Activated naive CD8-positive, alpha-beta T cell treated with anti-CD3 and anti-CD28 coated beads, Interleukin-2, amount 50 U/mL, for 16 hours (primary cell): ENCODE measurements around the gene CDK14.

ENCODE experiments used
- DNase-seq: peaks from one replicate; pipeline ENCODE4 v3.0.0-alpha.2; 2020; ENCODE audit warnings: low read depth, low spot score

Gene CDK14

DNA sequence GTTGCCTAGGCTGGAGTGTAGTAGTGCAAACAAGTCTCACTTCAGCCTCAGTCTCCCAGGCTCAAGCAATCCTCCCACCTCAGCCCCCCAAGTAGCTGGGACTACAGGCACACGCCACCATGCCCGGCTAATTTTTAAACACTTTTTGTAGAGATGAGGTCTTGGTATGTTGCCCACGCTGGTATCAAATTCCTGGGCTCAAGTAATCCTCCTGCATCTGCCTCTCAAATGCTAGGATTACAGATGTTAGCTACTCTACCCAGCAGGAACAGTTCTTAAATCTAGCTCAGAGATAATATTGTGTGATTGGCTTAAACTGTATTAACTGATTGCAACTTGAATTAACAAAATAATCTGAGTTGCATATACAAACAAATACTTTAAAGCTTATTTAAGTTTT is 82.9 kb downstream of the CDK14 start:
- no peak for DNase-seq

DNA sequence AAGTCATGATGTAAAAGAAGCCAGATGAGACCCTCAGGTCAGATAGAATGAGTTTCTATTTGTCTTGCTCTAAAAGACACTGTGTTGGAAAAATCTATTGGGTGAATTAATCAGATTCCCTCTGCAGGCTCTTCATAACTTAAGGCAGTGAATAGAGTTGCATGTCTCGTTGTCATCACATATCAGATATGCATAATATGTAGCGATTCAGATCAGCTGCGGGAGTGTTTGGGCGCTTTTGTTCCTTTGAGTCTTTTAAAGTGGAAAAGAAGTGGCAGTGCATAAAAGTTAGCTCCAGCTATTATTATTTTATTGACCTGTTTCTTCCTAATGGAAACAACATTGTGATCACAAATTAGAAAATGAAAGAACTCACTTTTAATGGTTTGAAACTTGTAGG is 84.4 kb downstream of the CDK14 start:
- DNase-seq, result no peak

- DNase-seq, result no peak
These were observed 85.4 kb downstream of the CDK14 start for GRCh38 chr7:90681336-90682022.

- no peak for DNase-seq
These were observed 90.0 kb downstream of the CDK14 start for GRCh38 chr7:90686146-90686545.

DNA sequence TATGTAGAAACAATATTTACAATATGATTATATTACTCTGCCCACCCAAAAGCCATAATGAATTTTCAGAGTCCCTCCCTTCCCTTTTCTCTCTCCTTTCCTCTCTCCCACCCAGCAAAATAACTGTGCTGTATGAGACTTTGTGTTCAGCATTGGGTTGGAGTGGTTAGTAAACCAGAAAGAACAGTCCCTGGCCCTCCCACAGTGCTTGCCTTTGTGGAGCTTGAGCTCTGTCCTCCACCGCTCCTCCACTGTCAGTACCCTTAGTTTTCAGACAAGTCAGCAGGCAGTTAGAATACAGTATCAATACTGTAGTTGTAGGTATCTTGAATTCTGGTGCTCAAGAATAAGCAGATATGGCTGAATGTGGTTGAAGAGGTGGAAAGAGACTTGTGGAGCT is 92.7 kb downstream of the CDK14 start:
- no peak for DNase-seq

DNA sequence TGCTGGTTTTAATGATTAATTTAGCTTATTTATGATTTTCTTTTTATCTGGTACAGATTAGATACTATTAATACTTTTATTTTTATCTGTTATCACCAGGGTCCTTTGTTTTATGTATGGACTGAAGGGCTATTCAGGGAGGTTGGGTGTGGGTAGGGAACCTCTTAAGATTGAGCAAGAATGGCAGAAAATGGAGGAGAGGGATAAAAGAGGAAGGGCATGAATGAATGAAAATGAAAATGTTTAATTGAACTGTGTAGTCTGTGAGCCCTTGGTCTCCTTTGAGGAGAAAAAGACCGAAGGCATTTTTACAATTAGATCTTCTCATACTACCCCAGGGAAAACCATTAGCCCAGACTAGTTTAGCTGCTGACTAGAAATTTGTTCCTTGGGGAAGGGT is 93.1 kb downstream of the CDK14 start:
- no peak for DNase-seq

DNA sequence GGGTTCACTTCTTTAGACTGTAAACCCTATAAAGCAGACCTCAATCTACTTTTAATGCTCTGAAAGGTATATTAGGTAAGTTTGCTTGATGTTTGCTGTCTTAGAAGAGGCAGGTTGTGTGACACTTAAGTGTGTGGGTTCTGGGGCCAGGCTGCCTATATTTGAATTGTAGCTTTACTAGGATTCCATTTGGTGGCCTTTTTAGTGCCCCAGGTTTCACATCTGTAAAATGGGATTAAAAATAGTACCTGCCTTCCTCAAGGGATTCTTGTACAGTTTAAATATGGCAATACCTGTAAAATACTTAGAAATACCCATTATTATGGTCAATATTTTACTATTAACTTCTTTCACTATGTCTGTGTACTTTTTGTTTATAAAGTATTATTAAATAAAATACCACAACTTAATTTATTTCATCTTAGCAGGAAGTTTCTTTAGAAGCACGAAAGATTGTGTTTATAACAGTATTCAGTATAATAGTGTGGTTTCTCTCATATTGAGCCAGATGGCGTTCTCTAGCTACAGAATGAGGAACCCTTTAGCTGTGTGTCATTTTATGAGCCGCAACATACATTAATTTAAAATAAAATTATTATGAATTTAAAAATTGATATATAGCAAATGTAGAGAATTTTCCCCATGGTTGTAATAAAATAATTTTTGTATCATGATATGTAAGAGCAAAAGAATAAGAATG is 94.2 kb downstream of the CDK14 start:
- no peak for DNase-seq

DNA sequence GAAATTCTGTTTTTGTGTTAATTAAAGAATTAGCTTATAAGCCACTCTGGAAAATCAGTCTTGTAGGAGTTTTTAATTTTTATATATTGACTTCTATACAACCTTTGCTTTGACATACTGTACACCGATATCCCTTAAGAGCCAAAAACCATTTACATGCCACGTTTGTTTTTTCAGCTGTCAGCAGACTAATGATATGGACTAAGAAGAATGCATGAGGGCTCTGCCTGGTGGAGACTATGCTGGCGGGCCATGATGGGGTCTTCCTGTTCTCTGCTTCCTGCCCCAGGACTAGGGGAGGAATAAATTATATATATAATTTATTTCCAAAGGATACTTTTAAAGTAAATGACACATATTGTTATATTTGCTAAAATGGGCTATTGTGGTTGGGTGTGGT is 96.3 kb downstream of the CDK14 start:
- DNase-seq, result no peak

GRCh38 chr7:90692947-90693346 is 96.8 kb downstream of the CDK14 start:
- no peak for DNase-seq

- no peak for DNase-seq
These were observed 97.8 kb downstream of the CDK14 start for GRCh38 chr7:90693939-90694338.

DNA sequence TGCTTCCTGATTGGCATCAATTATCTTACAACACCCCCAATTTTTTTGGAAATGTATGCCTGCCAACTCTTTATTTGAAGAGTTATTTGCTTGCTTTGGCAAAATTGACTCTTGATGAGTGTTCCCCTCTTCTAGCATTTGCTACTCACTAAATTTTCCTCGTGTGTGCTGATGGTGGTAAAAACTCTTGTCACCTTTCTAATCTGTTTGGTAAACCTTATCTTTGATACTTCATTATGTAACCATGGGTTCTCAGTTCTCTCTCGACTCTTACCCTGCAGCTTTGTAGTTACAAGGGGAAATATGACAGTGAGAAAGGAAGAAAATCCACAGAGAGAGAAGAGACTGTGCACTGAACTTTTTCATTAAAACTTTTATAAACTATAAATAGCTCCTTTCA is 102.5 kb downstream of the CDK14 start:
- DNase-seq, result no peak

DNA sequence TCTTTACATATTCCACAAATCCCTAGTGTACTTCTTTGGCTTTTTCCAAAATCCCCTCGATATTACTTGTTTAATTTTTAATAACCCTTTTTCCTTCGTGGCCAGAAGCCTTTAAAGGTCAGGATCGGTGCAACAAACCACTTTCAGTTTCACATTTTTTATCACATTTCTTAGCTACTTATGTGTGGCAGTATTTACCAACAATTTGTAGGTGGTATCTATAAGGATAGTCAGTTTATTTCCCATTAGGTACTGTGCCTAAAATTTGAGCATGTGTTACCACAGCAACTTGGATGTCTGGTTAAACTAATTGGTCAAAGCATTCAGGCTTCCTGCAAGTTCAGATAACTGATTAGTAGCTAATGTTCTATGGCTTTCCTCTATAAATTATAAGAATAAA is 104.9 kb downstream of the CDK14 start:
- DNase-seq, result no peak

DNA sequence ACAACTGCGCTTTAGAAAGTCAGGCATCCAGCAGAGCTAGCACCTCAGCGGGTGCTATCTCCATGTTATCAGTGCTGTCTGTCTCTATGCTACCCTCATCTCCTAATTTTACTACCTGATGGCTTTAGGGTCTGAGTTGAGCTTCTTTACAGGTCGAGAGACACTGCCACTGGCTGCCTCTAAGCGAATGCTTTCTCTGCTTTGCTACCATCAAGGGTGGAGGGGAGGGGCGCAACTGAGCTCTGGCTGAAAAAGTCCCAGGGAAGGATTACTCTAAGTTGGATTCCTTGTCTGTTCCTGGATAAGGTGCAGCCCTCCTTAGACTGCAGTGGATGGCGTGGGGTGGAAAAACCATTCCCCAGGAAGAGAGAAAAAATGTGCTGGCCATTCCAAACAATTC is 105.7 kb downstream of the CDK14 start:
- no peak for DNase-seq

GRCh38 chr7:90705391-90706071 is 109.4 kb downstream of the CDK14 start:
- no peak for DNase-seq

DNA sequence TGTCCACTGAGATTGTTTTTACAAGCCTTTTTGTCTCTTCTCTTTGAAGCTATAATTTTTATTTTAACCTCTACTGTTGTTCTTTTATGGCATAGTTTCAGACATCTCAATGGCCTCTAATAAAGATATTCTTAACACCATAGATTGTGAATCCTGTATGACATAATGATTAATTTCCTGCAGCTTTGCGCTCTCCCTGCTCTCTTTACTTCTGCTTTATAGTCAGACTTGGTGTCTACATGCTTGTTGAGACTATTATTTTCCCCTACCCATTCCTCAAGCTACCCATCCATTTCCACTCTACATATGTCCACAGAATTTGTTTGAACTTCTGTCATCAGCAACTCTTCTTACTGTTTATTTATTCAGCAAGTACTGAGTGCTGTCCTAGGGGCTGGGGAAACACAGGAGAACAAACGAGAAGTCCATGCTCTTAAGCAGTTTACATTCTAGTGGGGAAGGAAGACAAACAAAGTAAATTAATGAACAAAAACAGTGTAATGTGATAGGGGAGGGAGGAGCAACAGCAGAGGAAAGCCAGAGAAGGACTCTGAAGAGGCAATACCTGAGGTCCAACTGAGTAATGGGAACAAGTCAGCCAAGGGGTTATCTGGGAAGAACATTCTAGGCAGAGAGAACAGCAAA is 110.1 kb downstream of the CDK14 start:
- no peak for DNase-seq

DNA sequence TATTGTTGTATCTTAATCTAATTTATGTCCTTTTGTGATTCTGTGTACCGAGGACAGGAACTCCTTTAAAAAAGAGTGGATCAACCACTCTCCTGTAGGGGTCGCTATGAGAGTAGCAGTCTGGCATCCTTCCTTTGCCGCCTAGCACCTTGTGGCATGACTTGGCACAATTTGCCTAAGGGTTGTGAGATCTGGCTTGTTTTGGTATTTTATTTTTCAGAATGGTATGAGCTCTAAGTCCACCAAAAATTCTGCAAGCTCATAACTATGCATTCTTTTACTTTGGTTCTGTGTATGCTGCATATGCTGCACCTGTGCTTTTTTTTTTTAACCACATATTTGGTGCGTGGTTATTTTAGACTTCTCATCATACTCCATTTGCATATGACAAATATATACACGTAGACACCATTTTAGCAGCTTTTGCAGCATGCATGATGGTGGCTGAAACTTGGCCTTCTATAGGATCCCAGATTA is 112.8 kb downstream of the CDK14 start:
- DNase-seq, result no peak

DNA sequence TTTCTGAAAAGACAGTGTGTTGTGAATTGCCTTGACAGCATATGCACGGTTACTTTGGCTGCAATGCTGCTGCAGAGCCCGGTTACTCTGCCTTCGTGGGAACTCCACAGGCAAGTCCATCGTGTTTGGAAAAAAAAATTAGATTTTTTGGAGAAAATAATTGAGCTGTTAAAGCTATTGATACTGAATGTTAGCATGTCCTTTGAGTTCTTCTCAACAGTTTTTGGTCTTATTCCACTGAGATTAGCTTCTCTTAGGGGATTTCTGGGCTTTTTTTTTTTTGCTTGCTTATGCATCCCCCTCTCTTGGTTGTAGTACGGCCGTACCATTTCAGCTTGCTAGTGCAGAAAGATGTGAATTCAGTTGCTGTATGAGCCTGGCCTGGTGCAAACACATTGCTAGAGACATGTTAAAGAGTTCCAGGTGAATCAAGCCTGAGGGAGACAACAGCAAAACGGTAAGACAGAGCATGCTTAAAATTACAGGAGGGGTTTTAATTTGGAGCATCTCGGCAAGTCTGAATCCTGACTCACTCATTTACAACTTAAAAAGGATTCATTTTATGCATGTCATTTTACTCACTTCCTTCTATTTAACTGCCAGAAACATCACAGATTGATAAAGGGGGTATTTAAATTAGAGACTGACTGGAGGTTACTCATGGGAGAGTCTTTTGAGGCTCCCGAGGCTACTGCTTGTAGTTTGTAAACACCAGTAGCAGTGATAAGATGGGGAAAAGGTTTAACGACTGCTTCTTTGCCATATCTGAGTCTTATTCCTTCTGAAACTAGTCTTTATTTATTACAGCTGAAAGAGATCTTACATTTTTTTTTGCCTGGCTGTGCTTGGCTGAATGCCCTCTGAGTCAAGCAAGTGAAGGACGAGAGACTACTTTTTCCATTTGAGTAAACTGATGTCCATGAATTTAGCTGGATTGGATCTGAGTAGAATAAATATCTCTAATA is 113.7 kb downstream of the CDK14 start:
- DNase-seq, result no peak

DNA sequence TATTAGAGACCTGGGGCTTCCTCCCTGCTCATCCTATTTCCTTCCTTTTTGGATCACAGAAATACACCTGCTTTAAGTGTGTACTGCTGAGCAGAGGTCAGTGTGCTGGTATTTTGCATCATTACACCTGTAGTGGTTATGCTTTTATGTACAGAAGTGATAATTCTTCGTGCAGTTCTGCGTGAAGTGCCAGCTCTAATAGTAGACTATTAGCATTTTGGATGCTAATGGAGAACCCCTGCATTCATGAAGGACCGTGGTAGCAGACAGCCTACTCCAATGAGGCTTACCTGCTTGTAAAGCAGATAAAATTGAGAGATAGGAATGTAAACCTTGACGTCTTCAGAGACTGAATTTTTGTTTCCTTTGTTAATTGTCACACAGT is 114.3 kb downstream of the CDK14 start:
- no peak for DNase-seq

GRCh38 chr7:90713628-90714027 is 117.5 kb downstream of the CDK14 start:
- DNase-seq, result no peak

DNA sequence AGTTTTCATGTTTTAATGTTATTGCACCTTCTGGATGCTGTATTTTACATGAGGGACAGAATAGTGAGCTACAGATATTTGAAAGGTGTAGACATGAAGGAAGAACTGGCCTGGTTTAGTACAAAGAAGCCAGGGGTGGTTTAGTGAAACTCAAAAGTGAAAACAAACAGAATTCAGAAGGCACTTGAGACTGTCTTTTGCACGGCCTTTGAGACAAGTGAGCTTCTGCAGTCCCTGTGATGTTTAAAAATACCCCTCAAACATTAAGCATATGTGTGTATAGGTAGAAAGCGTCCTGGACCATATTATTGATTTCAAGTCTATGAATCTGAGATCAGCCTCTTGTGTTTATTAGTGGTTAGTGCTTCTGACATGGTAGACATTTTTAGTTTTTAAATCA is 118.9 kb downstream of the CDK14 start:
- no peak for DNase-seq
